NCI-H1105 (cell line): Measurements from ENCODE around the gene MYO1E.

Experiments used
- DNase-seq: peaks from one replicate; lab custom pipeline; 2025; lab: John Stamatoyannopoulos, UW

Gene MYO1E

DNA sequence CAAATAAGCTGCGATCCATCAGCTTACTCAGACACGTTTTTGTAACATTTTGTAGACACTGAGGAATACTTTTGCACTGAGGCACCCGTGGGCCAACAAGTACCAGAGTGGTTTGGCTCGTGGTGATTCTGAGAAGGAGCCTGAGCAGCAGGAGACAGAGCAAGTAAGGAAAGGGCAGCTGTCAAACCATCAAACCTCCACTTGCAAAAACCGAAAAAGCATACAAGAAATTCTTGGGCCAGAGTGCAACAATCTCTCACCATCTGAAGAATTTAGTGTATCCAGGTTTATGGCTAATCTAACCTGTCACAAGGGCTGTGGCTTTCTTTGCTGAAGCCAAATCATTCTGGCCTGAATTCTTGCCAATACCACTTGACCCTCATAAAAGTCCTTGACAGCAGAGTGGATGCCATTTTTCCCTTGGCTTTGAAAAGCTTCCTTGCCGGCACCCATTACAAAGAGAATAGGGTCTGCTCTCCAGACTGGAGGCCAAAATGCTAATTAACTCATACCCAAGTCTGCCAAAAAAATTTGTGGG is 56.7 kb downstream of the MYO1E start:
- DNase-seq, result peak; percentile 87

DNA sequence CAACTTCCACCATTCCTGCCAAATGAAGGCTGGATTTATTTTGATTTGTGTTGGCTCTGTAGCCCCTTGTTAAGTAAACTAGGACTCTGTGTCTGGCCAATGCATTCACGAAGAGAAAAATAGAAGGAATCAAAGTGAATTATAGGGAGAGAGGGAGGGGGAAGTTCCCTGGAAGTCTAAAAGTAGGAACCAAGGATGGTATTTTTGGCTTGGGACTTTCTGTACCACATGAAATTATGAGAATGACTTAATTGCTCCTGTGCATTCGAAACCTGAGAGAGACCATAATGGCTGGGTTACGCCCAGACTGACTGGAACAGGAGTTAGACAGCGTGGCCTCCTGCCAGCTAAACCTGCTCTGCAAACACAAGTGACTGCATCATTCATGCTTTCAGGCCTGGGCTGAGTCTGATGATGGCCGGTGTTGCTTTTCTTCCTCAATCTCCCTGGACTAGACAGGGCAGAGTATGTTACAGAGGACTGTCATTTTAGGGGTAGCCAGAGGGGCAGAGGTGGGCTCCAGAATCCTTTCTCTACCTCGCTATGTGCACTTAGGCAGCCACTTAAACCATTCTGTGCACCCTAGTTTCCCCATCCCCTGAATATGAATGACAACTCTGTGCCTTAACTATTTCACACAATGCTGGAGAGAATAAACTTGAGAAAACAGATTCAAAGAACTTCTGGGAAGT is 58.9 kb downstream of the MYO1E start:
- peak; percentile 96 for DNase-seq

- DNase-seq, result no peak
Measured at GRCh38 chr15:59312205-59312604, 60.5 kb downstream of the MYO1E start.

- no peak for DNase-seq
Measured at GRCh38 chr15:59311195-59311594, 61.5 kb downstream of the MYO1E start.

GRCh38 chr15:59309405-59309804 is 63.3 kb downstream of the MYO1E start:
- DNase-seq, result no peak

DNA sequence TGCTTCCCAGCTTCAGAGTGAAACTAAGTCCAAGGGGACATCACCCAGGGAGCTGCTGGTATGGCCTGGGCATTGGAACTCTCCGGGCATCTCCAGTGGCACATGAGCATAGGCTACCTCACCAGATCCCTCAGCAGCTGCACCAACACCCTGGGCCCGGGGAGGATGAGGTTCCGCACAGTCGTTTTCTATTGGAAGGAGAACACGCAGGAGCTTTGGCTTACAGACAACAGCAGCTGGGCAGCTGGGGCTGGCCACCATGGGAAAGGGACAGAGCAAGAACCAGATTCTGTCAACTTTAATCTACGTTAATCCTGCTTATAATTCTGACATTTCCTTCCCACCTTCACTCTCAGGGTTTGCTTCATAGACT is 65.5 kb downstream of the MYO1E start:
- no peak for DNase-seq

- no peak for DNase-seq
Measured at GRCh38 chr15:59306520-59307164, 66.0 kb downstream of the MYO1E start.

- DNase-seq, result no peak
Measured at GRCh38 chr15:59304807-59305206, 67.9 kb downstream of the MYO1E start.

DNA sequence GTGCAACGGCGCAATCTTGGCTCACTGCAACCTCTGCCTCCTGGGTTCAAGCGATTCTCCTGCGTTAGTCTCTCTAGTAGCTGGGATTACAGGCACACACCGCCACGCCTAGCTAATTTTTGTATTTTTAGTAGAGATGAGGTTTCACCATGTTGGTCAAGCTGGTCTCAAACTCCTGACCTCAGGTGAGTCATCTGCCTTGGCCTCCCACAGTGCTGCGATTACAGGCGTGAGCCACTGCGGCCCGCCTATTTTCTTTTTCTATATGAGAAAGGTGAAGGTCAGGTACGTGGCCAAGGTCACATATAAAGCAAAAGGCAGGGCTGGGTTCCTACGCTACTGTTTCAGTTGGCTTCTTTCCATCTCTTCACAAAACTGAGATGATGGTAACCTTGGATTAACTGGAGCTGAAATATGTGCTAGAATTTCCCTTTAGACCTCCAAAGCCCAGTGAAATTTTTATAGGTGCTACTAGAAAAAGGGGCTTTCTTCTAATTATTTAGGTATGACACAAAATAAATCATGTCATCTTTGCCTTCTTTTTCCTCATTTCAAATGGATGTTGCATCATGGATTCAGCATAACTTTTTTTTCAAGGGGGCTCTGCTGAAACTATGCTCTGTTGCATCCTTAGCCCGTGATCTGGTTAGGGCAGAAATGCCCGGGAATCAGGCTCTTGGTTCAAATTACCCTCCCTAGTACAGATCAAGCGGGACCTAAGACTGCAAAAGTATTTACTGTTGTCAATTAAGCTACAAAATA is 68.5 kb downstream of the MYO1E start:
- DNase-seq, result no peak

GRCh38 chr15:59303633-59304032 is 69.0 kb downstream of the MYO1E start:
- no peak for DNase-seq

DNA sequence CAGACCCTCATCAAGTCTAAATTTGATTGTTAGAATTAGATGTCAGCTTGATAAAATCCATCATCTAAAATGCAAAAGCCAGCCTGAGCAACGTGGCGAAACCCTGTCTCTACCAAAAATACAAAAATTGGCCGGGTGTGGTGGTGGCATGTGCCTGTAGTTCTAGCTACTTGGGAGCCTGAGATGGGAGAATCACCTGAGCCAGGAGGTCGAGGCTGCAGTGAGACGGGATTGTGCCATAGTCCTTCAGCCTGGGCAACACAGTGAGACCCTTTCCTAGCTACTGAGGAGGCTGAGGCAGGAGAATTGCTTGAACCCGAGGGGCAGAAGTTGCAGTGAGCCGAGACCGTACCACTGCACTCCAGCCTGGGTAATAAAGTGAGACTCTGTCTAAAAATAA is 69.5 kb downstream of the MYO1E start:
- no peak for DNase-seq

DNA sequence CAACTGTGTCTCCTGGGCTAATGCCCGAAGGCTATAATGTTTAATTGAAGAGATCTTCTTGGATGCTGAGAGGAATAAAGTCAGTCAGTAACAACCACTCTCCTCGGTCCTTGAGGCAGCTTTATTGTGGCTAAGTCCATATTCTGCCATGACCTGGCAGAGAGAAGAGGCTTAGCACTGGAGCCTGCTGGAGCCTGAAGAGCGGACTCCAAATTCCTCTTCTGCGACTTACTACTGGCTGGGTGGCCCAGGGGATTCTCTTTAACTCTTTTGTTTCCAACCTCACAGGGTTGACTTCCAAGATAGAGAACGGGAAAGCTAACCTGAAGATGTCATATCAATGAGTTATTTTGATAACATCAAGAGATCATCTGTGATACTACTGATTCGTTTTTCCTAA is 71.1 kb downstream of the MYO1E start:
- DNase-seq, result no peak

- DNase-seq, result peak; percentile 37
Measured at GRCh38 chr15:59300618-59301139, 72.0 kb downstream of the MYO1E start.

DNA sequence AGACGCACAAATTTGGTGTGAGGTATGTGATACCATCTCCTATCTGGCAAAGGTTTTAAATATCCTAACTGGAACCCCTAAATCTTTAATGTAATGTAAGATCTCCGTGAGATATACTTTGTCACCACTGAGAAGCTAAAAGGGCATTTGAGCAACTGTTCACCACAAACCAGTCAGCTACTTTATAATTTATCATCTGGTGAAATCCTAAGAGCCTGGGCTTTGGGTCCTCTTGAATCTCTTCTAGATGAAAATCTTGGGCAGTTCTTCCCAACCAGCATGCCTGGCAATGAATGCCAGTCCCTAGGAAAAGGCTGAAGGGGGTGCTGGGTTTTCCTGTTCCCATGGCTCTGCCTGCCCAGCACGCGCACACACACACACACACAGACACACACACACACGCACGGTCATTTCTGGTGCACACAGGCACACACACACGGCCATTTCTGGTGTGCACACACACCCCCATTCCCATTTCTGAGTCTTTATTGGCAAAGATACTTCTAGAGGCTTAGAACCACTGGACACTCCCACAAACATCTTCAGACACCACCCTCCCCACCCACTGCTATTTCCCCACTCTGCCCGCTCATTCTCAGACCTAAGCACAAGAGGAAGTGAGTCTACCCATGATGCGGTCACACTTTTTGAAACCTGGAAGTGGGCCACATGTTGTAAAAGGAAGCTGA is 72.6 kb downstream of the MYO1E start:
- DNase-seq, result no peak

GRCh38 chr15:59298854-59299250 is 73.8 kb downstream of the MYO1E start:
- no peak for DNase-seq

- DNase-seq, result no peak
Measured at GRCh38 chr15:59298225-59298853, 74.3 kb downstream of the MYO1E start.

DNA sequence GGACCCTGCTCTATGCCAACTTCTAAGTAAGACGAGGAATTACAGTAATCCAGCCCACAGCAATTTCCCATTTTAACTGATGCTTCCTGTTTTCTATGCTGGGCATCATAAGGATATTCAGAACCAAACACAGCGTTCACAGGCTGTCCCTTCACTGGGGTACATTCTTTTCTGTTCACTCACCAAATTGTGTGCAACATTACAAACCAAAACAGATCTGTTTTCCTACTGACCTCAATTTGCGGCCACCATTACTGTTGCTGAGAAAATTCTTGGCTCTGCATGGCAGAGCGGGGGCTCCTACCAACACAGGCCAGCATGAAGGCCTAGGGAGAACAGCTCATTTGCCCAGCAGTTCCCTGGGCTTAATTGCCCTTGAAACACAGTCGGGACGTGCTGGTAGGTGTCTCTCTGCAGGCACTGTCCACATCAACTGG is 76.5 kb downstream of the MYO1E start:
- no peak for DNase-seq

GRCh38 chr15:59295261-59296001 is 77.2 kb downstream of the MYO1E start:
- DNase-seq, result peak; percentile 52

- no peak for DNase-seq
Measured at GRCh38 chr15:59294574-59295260, 78.0 kb downstream of the MYO1E start.

DNA sequence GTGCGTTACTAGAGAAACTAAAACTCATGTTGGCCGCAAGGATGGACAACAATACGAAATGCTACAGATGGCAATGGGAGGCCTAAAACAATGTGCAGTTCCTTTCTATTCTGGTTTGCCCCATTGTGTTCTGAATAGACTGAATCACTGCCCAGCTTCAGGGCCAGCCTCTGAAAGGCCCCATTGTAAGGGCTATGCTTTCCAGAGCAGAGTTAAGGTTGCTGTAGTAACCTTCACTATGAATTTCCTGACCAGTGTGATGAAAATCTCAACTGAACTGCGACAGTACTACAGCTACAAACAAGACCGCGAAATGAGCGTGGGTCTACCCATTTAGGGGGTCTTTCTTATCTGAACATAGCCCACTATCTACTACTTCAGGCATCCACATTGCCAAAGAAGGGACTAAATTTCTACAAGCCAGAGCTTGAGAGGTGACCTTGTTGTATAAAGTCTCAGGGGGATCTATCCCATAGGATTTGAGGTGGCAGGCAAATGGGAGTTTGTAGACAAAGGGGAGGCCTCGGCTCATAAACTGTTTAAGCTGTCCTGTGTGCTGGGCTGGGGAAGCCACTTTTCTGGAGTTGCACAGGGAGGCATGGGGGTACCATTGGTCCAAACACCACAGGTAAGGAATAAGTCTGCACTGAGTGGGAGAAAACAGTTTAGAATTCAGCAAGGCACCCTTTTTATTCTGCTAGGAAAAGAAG is 80.1 kb downstream of the MYO1E start:
- DNase-seq, result no peak
